Measurements from ENCODE around the gene PAXIP1. TPM values are rescaled to one million over a fixed set of nuclear protein-coding genes. Genes with fewer than 3 reads are reported as not detected.
"Not testable (repeated sequence)": the region's sequence is repeated elsewhere in the genome, so short reads cannot be mapped to it uniquely, and the experiment has no call there.

Gene PAXIP1
- 18.5 and 21.4 TPM in 2 replicates for total RNA-seq (2014; rRNA removed)
- polyA plus RNA-seq (2012): 5.1 TPM

- DNase-seq (ENCODE audit: low read depth): no peak
Observed at GRCh38 chr7:155003092-155003375, at the start of gene PAXIP1. PAXIP1 (minus strand) TSS chr7:155003124; CDS start chr7:155002929, 195 bp downstream.

- DNase-seq (ENCODE audit: low read depth): no peak
Observed at GRCh38 chr7:155051355-155051754, 48.4 kb upstream of the PAXIP1 start.

- DNase-seq (ENCODE audit: low read depth): no peak
Observed at GRCh38 chr7:155048006-155048405, 45.1 kb upstream of the PAXIP1 start.

- no peak for DNase-seq (ENCODE audit: low read depth)
Observed at GRCh38 chr7:155043756-155044155, 40.8 kb upstream of the PAXIP1 start.

GRCh38 chr7:155038335-155038734 lies 35.4 kb upstream of the PAXIP1 start:
- DNase-seq (ENCODE audit: low read depth): no peak

- not testable (repeated sequence) for DNase-seq (ENCODE audit: low read depth)
Observed at GRCh38 chr7:155034495-155034894, 31.6 kb upstream of the PAXIP1 start.

GRCh38 chr7:155032978-155033377 lies 30.1 kb upstream of the PAXIP1 start:
- DNase-seq (ENCODE audit: low read depth): no peak

GRCh38 chr7:155027879-155028278 lies 25.0 kb upstream of the PAXIP1 start:
- no peak for DNase-seq (ENCODE audit: low read depth)

GRCh38 chr7:155021699-155022145 lies 18.8 kb upstream of the PAXIP1 start:
- DNase-seq (ENCODE audit: low read depth): no peak

GRCh38 chr7:155020996-155021395 lies 18.1 kb upstream of the PAXIP1 start:
- DNase-seq (ENCODE audit: low read depth): peak; percentile 15

GRCh38 chr7:155017834-155018233 lies 14.9 kb upstream of the PAXIP1 start:
- DNase-seq (ENCODE audit: low read depth): no peak

- no peak for DNase-seq (ENCODE audit: low read depth)
Observed at GRCh38 chr7:155011086-155011485, 8.2 kb upstream of the PAXIP1 start.

GRCh38 chr7:155009570-155010157 lies 6.7 kb upstream of the PAXIP1 start:
- peak; percentile 27 for DNase-seq (ENCODE audit: low read depth)

GRCh38 chr7:155007947-155008346 lies 5.0 kb upstream of the PAXIP1 start:
- no peak for DNase-seq (ENCODE audit: low read depth)

GRCh38 chr7:155003376-155004214 lies 671 bp upstream of the PAXIP1 start:
- DNase-seq (ENCODE audit: low read depth): peak; percentile 77

GRCh38 chr7:155002411-155003091 lies 373 bp downstream of the PAXIP1 start:
- DNase-seq (ENCODE audit: low read depth): peak; percentile 36

GRCh38 chr7:155001756-155002410 lies 1.0 kb downstream of the PAXIP1 start:
- DNase-seq (ENCODE audit: low read depth): peak; percentile 40

- DNase-seq (ENCODE audit: low read depth): no peak
Observed at GRCh38 chr7:155000795-155001194, 2.1 kb downstream of the PAXIP1 start.

GRCh38 chr7:154998481-154998880 lies 4.4 kb downstream of the PAXIP1 start:
- DNase-seq (ENCODE audit: low read depth): no peak

- no peak for DNase-seq (ENCODE audit: low read depth)
Observed at GRCh38 chr7:154997840-154998370, 5.0 kb downstream of the PAXIP1 start.

- no peak for DNase-seq (ENCODE audit: low read depth)
Observed at GRCh38 chr7:154996756-154997155, 6.2 kb downstream of the PAXIP1 start.

GRCh38 chr7:154996101-154996500 lies 6.8 kb downstream of the PAXIP1 start:
- DNase-seq (ENCODE audit: low read depth): no peak

All from LHCN-M2 (cell line).